Measurements from ENCODE around the gene NCAPH2. TPM values are rescaled to one million over a fixed set of nuclear protein-coding genes. Genes with fewer than 3 reads are reported as not detected.

The NCAPH2 gene
- total RNA-seq, 4 donors from 2014 or later = 40.7 to 54.3 (median 41.5) TPM

DNA sequence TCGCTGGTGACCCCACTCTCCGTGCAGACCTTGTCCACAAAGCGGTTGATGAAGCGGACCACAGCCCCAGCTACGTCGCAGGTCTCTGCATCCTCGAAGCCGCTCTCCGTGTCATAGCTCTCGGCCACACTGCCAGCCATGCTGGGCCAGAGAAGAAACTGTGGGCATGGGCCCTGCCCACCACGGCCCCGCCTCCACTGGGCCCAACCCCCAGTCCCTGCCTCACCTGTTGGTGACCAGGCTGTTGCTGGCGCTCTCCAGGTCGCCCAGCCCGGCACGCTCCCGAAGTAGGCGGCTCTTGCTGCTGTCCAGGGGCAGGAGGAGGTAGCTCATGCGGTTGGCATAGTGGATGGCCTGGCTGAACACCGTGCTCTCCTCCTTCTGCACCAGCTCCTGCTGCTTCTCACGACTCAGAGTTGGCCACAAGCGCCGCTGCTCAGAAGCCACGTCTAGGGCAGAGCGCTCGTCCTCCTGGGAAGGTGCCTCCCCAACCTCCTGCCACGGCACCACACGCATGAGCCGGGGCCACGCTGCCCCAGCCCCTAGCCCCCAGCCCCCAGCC lies 46.0 kb upstream of the NCAPH2 start:
- DNase-seq (ENCODE audit: low spot score in 2 of 2) = no peak
- 85 to 94% methylated on average over 17 to 21 of the region's 30 CpGs for WGBS, 2 donors
- TF ChIP-seq POLR2A (IDR thresholded peaks at IDR 0.05) = no peak
- TF ChIP-seq, protein P1, sequence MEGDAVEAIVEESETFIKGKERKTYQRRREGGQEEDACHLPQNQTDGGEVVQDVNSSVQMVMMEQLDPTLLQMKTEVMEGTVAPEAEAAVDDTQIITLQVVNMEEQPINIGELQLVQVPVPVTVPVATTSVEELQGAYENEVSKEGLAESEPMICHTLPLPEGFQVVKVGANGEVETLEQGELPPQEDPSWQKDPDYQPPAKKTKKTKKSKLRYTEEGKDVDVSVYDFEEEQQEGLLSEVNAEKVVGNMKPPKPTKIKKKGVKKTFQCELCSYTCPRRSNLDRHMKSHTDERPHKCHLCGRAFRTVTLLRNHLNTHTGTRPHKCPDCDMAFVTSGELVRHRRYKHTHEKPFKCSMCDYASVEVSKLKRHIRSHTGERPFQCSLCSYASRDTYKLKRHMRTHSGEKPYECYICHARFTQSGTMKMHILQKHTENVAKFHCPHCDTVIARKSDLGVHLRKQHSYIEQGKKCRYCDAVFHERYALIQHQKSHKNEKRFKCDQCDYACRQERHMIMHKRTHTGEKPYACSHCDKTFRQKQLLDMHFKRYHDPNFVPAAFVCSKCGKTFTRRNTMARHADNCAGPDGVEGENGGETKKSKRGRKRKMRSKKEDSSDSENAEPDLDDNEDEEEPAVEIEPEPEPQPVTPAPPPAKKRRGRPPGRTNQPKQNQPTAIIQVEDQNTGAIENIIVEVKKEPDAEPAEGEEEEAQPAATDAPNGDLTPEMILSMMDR (IDR thresholded peaks at IDR 0.05) = no peak
- H3K4me3 ChIP-seq (ENCODE audit: low read depth, poor library complexity, severe bottlenecking) = no peak overlapping the region
- intact Hi-C loops (cut with DNase I; ENCODE audit: low total_unique reads) = no loop called here

DNA sequence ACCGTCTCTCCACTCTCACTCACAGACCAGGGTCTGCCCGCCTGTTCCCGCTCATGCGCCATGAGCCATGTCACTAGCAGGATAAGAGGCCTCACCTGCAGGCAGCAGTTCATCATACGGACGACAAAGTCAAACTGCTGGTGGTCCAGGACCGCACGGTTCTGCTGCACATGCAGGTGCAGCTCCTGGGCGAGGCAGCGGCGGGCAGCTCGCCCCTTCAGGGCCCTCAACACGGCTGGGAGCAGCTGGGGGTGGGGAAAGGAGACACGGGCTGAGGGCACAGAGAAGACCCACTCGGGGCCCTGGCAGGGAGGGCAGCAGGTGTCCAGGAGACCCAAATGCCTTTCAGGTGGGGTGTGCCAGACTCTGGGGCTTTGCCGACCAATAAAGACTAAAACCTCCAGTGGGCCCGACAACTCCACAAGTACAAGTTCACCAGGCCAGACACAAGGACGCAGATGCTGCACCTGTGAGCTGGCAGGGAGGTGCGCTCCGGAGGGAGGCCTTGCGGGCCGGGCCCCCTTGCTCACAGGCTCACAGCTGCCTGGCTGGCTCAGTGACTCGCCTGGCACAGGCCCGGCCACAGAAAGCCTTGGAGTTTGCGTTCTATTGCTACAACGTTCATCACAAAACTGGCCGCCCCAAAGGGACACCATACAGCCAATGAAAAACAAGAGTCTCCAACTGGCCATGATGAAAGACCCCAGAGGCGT lies 44.7 kb upstream of the NCAPH2 start:
- TF ChIP-seq POLR2A (IDR thresholded peaks at IDR 0.05) = no peak
- TF ChIP-seq, protein P1 (IDR thresholded peaks at IDR 0.05) = no peak
- H3K4me3 ChIP-seq (ENCODE audit: low read depth, poor library complexity, severe bottlenecking) = no peak overlapping the region
- WGBS, 2 donors = 89 to 91% methylated on average over 22 to 27 of the region's 28 CpGs
- no peak for DNase-seq (ENCODE audit: low spot score in 2 of 2)
- intact Hi-C loops (cut with DNase I; ENCODE audit: low total_unique reads) = no loop called here

DNA sequence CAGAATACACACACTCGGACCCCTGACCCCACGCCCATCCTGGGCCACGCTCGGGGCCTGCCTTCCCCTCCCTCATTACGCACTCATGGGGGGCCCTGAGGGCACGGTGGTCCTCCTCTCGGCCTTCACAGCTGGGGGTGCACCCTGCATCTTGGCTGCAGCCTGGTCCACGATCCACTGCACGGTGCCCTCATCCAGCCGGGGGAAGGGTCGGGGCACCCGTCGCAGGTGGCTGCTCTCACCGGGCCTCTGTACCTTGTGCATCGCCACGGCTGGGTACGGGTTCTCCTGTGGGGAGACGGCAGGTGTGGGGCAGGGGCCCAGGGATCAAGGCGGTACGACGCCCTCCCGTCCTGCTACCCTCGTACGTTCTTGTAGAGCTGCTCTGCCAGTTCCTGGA lies 43.6 kb upstream of the NCAPH2 start:
- 92 to 93% methylated on average over 22 to 24 of the region's 24 CpGs for WGBS, 2 donors
- intact Hi-C loops (cut with DNase I; ENCODE audit: low total_unique reads) = no loop called here
- TF ChIP-seq, protein P1 (IDR thresholded peaks at IDR 0.05) = no peak
- TF ChIP-seq POLR2A (IDR thresholded peaks at IDR 0.05) = no peak
- no peak overlapping the region for H3K4me3 ChIP-seq (ENCODE audit: low read depth, poor library complexity, severe bottlenecking)
- no peak for DNase-seq (ENCODE audit: low spot score in 2 of 2)

DNA sequence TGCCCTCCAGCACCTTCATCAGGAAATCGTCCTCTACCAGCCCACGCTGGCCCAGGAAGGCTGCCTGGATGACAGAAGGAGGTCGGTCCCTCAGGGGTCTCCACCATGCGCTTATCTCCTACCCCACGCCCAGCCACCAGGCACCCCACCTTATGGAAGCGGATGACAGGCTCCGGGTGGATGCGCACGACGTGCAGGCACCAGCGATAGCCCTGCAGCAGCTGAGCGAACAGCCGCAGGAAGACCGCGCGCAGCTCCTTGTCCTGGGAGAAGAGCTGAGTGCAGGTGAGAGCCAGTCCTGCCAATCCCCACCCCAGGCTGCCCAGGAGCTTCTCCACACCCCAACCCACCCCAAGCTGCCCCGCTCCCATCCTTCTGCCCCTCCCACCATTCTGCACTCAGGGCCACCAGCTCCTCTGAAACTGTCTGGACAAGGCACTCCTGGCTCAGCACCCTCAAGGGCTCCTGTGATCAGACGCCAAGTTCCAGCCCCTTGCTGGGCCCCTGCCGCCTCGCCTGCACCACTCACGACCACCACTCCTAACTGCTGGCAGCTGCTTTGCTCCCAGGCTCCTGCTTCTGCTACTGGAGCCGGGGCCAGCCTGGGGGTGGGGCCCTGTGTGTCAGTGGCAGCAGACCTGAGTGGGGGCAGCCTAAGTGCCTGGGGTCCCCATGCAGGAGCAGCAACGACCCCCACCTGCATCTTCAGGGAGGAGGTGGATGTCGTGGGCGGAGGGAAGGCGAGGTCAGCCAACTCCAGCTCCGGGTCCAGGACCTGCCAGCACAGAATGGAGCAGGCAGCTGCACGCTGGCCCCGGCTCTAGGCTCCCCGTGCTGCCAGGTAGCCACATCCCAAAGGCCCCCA lies 42.7 kb upstream of the NCAPH2 start:
- DNase-seq (ENCODE audit: low spot score in 2 of 2) = no peak

DNA sequence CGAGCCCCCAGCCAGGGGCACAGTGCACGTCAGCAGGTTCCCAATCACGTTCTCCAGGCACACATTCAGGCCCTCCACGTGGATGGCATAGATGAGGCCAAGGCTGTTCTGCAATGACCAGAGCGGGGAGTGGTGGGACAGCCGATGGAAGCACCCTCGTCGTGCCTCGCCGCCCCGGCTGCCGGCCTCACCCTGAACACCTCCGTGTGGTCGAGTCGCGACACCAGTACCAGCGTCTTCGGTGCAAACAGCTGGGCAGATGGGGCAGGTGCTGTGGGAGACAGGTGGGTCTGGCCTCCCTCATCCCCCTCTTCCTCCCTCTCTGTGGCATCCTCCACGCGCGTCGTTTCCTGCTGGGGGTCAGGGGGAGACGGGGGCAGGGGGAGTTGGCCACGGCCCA lies 40.7 kb upstream of the NCAPH2 start:
- no peak overlapping the region for H3K4me3 ChIP-seq (ENCODE audit: low read depth, poor library complexity, severe bottlenecking)
- DNase-seq (ENCODE audit: low spot score in 2 of 2) = no peak
- TF ChIP-seq, protein P1 (IDR thresholded peaks at IDR 0.05) = no peak
- no peak for TF ChIP-seq POLR2A (IDR thresholded peaks at IDR 0.05)
- 89 to 92% methylated on average over 23 to 24 of the region's 24 CpGs for WGBS, 2 donors
- intact Hi-C loops (cut with DNase I; ENCODE audit: low total_unique reads) = no loop called here

More for the DNA sequence above, 42.7 kb upstream of the NCAPH2 start:
- intact Hi-C loops (cut with DNase I; ENCODE audit: low total_unique reads) = no loop called here
- TF ChIP-seq POLR2A (IDR thresholded peaks at IDR 0.05) = no peak
- TF ChIP-seq, protein P1 (IDR thresholded peaks at IDR 0.05) = no peak
- WGBS, 2 donors = 89% methylated on average over 30 of the region's 30 CpGs
- no peak overlapping the region for H3K4me3 ChIP-seq (ENCODE audit: low read depth, poor library complexity, severe bottlenecking)
